GM21723 (cell line): ENCODE measurements around the gene PGC.
A peak's percentile ranks its signal among the peaks of the same experiment; 100 is the strongest.

Experiments used
- ATAC-seq: cut with Tn5 transposase; IDR thresholded peaks from one replicate; pipeline ENCODE4 v1.9.1; 2021; ENCODE audit warnings: mild to moderate bottlenecking, moderate library complexity; ENCODE audit not compliant: unreplicated experiment

Gene PGC

GRCh38 chr6:41732149-41732548 lies 15.0 kb downstream of the PGC start:
- ATAC-seq = no peak

GRCh38 chr6:41731561-41732086 lies 15.6 kb downstream of the PGC start:
- no peak for ATAC-seq

DNA sequence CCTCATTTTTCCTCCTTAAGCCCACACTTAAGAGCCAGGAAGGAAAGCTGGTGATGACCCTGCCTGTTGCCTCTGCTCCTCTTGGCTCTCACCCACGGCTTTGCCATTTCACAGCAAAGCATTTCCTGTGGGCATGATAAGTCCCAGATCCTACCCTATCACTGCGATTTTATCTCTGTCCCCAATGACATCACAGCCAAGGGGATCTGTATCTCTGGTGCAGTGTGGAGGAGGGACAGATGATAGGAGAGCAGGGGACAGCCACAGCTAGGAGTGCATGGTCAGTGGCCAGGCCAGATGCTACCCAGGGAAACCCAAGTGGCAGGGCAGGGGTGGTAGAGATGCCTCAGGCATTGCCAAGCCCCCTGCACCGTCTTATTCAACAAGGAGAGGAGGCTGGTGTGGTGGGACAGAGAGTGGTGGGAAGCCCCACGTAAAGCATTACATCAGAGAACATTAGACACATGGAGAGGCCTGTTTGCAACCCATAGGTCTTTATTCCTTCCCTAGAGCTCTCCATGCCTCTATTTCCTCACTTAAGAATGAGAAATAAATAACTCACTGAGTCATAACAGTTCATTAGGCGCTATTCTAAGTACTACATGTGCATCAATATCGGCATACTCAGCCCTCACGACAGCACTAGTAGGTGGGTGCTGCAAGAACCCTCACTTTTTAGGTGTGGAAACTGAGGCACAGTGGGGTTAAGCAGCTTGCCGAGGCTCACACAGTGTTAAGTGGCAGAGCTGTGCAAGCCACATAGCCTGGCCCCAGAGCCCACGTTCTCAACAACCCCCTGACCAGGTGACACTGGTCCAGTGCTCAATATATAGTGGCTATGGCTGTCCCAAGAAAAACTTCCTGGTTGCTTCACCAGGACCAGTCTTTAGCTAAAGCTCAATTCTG lies 16.4 kb downstream of the PGC start:
- ATAC-seq = no peak

DNA sequence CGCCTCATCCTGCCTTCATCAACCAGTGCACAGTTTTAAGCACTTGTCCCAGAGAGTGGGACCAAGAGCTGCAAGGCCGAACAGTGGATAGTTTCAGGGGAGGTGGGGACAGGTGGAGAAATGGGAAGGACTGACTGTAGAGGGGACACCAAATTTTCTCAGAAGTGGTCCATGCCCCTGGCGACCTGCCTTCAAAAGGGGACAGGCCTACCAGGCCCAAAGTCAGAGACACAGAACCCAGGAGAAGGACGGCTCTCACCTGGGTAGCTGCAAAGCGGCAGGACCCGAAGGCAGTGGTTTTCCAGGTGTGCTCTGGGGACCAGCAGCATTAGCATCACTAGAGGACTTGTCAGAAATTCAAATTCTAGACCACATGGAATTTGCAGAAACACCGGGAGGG lies 17.6 kb downstream of the PGC start:
- no peak for ATAC-seq

DNA sequence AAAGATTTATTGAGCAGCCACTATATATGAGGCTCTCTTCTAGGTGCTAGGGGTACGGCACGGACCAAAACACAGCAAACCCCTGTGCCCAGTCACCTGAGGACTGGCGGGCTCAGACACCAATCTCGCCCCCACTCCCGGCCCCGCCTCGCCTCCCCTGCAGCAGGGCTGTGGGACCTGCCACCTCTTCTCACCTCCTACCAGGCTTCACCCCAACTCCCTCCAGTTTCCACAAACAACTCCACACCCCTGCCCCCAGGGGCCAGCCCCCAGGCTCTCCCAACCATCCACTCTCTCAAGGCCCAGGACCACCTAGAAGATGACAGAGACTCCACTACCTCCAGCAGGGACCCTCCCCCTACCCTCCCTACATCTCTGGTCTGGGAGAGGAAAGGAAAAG lies 18.2 kb downstream of the PGC start:
- ATAC-seq = no peak

GRCh38 chr6:41728073-41728936 lies 18.9 kb downstream of the PGC start:
- no peak for ATAC-seq

DNA sequence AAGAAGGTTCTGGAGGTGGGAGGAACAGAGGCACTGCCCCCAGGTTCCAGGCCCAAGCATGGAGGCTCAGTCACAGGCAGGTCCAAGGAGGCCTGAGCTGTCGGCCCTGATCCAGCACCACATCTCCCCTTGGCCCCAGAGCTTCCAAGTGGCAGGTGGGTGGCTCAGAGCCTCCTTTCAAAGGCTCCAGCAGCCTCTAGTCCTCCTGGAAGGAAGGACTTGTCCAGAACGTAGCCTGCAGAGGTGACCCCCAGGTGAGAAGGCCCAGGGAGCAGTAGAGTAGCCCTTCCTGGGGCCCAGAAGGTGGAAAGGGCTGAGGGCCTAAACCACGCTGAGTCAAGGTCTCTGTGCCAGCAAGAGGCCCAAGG lies 19.5 kb downstream of the PGC start:
- ATAC-seq = no peak

GRCh38 chr6:41726876-41727275 lies 20.3 kb downstream of the PGC start:
- no peak for ATAC-seq

- ATAC-seq = no peak
Measured at GRCh38 chr6:41724586-41725501, 22.4 kb downstream of the PGC start.

DNA sequence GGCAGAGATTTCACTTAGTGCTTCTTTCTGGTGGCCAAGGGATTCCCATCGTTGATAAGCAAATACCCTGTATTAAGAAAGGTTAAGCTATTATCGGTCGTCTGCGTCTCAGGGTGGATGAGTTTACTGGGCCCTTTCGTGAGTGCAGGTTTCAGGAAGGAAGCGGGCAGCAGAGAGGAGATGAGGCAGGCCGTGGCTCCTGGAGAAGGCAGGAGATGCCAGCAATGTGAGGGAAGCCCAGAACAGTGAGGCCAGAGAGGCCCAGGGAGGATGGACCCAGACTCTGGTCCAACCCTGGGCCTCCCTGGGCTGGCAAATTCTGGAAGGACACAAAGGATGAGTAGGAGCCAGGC lies 23.0 kb downstream of the PGC start:
- no peak for ATAC-seq

DNA sequence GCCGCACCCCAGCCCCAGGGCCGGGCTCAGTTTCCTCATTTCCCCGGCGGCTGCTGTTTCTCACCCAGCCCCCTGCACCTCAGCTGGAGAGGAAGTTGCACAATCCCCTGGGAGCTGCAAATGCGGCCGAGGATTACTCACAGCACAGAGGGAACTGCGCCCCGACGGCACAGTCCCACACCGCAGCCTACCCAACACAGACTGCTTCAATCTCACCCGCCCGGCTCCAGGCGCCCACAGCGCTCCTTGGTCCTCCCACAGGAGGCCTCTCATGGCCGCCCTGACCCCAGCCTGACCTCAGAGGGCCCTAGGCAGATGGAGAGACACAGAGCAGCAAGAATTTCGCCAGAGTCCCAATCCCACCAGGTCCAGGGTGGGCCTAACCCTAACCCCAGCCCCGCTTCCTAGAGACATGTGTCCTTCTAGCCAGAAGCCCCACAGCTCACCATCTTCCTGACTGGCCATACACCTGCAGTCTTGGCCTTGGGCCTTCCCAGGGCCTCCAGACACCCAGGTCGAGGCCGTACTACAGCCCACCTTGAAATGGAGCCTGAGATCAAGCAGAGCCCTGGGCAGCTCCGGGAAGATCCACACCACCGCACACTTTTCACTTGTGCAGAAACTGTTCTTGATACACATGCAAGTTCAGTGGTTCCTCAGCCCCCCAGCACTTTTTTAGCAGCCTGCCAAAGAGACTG lies 23.5 kb downstream of the PGC start:
- ATAC-seq = peak; percentile 66

GRCh38 chr6:41722969-41723529 lies 24.1 kb downstream of the PGC start:
- ATAC-seq = no peak

DNA sequence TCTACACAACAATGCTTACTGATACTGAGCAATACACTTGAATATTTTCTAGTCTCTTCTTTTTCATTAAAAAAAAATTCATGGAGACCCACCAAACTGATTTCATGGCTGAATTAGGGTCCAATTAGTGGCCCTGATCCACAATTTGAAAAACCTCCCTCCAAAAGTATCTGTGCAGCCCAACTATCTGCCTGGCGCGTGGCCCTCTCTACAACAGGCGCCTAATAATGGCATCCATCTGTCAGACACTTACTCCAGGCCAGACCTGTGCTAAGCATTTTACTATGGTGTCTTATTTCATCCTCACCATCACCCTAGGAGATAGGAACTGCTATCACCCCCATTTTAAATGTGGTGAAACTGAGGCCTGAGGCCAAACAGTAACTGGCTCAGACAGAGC lies 25.8 kb downstream of the PGC start:
- no peak for ATAC-seq

GRCh38 chr6:41720783-41721182 lies 26.4 kb downstream of the PGC start:
- ATAC-seq = no peak

GRCh38 chr6:41720262-41720620 lies 27.0 kb downstream of the PGC start:
- no peak for ATAC-seq

GRCh38 chr6:41719436-41720261 lies 27.5 kb downstream of the PGC start:
- no peak for ATAC-seq

GRCh38 chr6:41718828-41719227 lies 28.4 kb downstream of the PGC start:
- ATAC-seq = no peak

DNA sequence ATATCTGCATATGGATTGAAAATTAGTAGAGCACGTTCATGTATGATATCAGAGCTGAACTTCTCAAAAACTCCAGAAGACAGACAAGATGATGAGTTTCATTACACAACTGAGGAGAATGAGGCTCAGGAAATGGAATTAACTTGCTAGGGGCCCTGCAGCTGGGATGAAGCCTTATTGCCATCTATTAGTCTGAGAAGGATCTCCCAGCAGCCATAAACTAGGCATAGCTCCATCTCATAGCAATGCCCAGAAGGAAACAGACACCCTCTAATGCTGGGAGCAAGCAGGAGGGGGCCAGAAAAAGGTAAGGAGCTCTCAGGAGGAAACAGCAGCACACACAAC lies 29.8 kb downstream of the PGC start:
- ATAC-seq = no peak
